Choroid plexus epithelial cell (primary cell): Measurements from ENCODE around the gene EIF3F.
A peak's percentile ranks its signal among the peaks of the same experiment; 100 is the strongest.

Experiments used
- DNase-seq: peaks from one replicate; pipeline ENCODE4 v3.0.0-alpha.2; 2010; ENCODE audit warnings: low read depth
- H3K4me3 ChIP-seq: 2 replicates; pipeline ENCODE4 v1.5.1; 2011; ENCODE audit warnings: low read depth, mild to moderate bottlenecking, control low read depth, low read length, moderate library complexity
- TF ChIP-seq, protein P1 (sequence below): conservative IDR thresholded peaks from 2 replicates; pipeline ENCODE4 v1.5.1; 2011; ENCODE audit warnings: low read depth, mild to moderate bottlenecking, control low read depth, inconsistent platforms, low read length, moderate library complexity

Gene EIF3F

DNA sequence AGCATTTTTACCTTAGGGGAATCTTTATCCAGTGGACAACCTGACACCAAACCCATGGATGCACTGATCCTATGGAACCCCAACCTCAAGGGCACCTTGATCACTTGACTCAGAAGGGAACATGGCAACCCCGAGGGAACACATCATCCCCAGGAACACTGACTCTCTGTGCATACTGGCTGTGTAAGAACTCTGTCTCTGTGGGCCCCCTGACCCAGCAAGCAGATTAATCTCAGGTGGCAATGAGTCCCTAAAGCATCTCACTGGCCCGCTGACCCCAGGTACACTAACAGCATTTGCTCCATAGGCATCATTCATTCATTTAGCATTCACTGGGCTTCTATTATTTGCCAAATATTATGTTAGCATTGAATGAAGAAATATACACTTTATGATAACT is 16.9 kb downstream of the EIF3F start:
- TF ChIP-seq, protein P1, sequence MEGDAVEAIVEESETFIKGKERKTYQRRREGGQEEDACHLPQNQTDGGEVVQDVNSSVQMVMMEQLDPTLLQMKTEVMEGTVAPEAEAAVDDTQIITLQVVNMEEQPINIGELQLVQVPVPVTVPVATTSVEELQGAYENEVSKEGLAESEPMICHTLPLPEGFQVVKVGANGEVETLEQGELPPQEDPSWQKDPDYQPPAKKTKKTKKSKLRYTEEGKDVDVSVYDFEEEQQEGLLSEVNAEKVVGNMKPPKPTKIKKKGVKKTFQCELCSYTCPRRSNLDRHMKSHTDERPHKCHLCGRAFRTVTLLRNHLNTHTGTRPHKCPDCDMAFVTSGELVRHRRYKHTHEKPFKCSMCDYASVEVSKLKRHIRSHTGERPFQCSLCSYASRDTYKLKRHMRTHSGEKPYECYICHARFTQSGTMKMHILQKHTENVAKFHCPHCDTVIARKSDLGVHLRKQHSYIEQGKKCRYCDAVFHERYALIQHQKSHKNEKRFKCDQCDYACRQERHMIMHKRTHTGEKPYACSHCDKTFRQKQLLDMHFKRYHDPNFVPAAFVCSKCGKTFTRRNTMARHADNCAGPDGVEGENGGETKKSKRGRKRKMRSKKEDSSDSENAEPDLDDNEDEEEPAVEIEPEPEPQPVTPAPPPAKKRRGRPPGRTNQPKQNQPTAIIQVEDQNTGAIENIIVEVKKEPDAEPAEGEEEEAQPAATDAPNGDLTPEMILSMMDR: no peak
- H3K4me3 ChIP-seq: no peak overlapping the region
- DNase-seq: no peak

DNA sequence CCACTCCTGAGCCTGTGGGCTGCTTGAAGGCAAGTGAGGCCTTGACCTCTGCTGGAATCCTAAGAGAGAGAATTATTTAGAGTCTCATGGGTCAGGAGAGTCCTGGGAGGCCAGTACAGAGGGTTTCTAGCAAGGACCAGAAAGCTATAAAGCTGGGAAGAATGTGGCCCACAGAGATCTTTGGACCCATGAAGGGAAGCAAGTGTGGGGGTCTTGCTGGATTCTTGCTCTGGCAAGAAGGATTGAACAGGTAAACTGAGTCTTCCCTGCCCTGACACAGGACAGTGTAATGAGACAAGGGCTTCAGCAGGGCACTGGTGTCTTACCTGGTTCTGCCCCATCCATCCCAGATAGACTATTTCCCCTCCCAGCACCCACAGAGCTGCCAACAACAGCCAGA is 18.4 kb downstream of the EIF3F start:
- TF ChIP-seq, protein P1: no peak
- no peak overlapping the region for H3K4me3 ChIP-seq
- no peak for DNase-seq

DNA sequence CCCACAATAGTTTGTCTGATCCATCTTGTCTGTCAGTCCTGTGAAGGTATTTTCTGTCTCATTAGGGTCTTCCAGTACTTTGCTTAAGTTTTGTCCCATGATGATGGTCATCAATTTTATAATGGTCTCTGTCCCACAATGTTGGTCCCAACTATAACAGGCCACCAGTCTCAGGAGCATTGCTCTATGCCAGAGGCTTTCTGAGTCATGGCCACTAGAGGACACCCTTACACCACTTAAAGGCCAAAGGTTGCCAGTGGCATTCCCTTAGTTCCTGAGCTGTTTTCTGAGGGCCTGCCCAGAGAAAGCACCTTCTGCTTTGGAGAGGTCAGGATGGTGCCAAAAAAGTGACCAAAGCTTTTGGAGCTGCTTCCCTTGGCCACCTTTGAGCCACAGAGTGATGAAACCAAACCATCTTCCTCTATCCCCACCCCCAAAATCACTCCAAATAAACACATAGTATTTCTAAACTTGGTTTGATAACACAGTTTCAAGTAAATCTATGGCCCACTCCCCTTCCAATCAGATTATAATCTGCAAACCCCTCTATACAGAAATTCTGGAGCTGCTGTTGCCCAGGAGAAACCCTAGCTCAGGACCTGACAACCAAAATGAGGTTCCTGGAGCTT is 19.3 kb downstream of the EIF3F start:
- DNase-seq: peak; percentile 84
- H3K4me3 ChIP-seq: no peak overlapping the region
- TF ChIP-seq, protein P1: peak; percentile 99

DNA sequence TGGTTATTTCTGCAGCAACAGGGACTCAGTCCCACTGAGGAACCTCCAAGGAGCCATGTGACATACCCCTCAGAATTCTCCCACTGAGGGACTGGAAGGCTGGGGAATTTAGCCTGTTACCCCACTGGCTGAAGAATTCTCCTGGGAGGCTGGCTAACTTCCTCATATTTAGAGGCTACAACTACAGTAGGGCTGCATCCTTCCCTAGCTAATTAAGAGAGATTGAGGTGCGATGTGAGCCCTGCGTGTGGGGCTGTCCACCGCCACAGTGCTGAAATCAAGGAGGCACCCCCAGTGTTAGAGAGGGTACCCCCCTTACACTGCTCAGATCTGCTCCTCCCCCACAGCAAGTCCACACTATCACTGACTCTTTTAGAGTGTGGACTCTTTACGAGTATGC is 21.1 kb downstream of the EIF3F start:
- TF ChIP-seq, protein P1: no peak
- no peak for DNase-seq
- H3K4me3 ChIP-seq: no peak overlapping the region

DNA sequence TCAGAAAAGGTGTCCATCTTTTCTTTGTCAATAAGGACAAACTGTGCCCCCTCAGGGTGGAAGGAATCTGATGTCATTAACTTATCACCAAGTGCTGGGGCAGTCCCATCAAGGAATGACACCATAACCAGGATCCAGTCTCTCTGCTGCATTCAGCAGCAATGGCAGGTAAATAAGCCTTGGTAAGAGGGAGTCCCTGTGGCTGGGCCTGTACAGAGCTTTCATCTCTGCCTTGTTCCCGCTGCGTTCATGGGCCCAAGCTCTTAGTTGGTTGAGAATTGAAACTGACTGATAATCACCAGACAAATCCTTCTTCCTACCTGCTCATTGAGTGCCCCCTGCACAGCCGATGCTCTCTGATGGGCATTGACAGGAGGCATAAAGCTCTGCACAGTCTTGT is 22.7 kb downstream of the EIF3F start:
- DNase-seq: no peak
- TF ChIP-seq, protein P1: no peak
- H3K4me3 ChIP-seq: no peak overlapping the region

DNA sequence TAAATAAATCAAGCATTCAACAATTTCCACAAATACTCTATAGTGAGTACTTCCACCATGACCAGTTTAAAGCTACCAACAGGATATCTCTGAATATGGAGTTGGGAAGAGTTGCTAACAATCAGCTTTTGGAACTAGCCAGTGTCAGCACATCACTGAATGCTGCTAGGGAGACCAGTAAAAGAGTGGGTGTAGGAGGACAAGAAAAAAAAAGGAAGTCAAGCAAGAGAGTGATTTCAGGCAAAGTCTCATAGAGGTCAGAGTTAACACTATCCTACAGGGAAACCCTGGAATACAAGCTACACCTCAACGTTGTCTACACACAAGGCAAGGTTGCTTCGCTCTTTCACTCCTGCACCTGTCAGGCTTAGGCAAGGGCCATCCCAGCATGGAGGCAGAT is 24.2 kb downstream of the EIF3F start:
- TF ChIP-seq, protein P1: no peak
- DNase-seq: no peak
- H3K4me3 ChIP-seq: no peak overlapping the region

DNA sequence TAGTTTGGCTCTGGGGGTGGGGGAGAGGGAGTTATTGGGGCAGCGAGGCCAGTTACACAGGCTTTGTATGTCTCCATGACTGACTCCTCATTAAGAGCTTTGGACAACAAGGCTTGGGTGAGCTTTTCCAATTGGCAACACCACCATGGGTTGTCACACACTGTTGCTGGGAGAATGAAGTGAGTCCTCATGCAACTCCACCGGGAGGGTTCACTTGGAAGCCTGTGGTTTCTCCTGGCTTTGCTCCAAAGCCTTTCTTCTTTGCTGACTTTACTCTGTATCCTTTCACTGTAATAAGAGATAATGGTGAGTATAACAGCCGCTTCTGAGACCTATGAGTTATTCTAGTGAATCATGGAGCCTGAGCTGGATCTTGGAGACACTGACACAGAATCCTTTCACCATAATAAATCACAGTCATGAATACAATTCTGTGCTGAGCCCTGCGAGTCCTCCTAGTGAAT is 24.9 kb downstream of the EIF3F start:
- TF ChIP-seq, protein P1: no peak
- no peak overlapping the region for H3K4me3 ChIP-seq
- peak; percentile 77 for DNase-seq
